Globus pallidus (tissue), 1 donor: Measurements from ENCODE around the gene WSCD2.
"Not testable (repeated sequence)": the region's sequence is repeated elsewhere in the genome, so short reads cannot be mapped to it uniquely, and the experiment has no call there.

Experiments
- DNase-seq: peaks from one replicate; pipeline ENCODE4 v3.0.0-alpha.2; 2015; ENCODE audit warnings: low spot score

WSCD2 gene

DNA sequence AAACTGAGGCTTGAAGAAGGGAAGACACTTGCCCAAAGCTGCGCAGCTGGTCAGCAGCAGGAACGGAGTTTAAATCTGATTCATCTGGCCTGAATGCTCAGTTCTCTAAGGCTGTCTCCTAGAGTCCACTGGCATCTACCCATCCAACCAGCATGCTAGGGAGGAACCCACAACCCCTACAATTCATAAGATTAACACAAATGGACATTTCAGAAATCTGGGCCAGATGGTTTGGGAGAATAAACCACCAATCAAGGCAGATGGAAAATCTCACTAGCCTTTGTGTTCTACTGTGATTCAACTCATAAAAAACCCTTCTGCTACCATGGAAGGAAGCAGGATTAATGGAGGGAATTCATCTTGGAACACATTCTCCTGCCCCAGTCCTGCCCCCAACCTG is 67.8 kb downstream of the WSCD2 start:
- DNase-seq: no peak

DNA sequence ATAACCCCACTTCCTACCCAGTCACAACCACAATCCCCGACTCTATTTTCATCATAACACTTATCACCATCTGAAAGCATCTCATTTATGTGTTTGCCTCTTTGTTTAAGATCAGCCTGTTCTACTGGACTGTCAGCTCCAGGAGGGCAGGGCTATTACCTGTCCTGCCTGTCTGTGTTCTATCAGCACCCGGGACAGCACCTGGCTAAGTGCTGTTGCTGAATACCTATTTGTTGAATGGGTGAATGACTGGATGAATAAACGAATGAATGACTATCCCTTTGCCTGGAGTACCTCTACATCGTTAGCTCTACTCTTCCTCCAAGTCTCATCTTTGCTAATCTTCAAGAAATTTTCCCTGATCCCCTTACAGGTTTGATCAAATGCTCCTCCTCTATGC is 69.0 kb downstream of the WSCD2 start:
- DNase-seq: no peak

GRCh38 chr12:108199106-108199505 is 70.0 kb downstream of the WSCD2 start:
- DNase-seq: no peak

GRCh38 chr12:108201808-108202207 is 72.7 kb downstream of the WSCD2 start:
- no peak for DNase-seq

DNA sequence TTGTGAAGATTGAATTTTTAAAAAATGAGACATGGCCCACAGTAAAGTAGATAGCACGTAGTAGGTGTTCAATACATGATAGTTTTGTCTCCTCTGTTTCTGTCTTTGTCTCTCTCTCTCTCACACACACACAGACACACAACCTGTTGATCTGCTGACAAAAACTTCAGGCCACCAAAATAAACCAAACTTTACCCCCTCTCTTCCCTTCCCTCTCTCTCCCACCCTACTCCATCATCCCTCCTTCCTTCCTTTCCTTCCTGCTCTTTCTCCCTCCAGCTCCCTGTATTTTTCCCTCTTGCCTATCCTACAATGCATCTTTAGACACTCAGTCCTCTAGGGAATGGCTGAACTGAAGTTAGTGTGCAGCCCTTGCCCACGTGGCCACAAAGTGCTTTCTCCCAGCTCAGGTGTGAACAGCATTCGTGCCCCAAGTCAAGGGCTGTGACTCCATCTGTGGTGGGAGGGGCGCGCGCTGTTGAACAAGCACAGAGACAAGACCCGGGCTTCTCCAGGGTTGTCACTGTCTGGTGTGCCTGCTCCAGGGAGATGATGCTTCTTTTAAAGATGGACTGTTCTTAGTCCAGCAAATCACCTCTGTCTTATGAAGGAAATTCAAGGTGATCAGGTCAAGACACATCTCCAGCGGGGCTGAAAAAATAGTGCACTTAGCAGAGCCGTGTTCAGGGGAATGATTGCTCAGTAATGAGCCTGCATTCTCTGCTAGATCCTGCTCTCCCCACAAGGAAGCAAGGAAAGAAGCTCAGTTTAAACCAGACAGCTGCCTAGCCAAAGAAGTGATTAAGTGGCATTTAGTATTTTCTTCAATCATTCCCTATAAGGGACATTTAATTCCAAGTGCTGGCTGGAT is 75.3 kb downstream of the WSCD2 start:
- no peak for DNase-seq

- no peak for DNase-seq
Observed at GRCh38 chr12:108205864-108206263, 76.8 kb downstream of the WSCD2 start.

GRCh38 chr12:108207791-108208730 is 79.0 kb downstream of the WSCD2 start:
- DNase-seq: no peak

GRCh38 chr12:108210001-108210400 is 80.9 kb downstream of the WSCD2 start:
- DNase-seq: no peak

GRCh38 chr12:108211157-108211556 is 82.1 kb downstream of the WSCD2 start:
- no peak for DNase-seq

- no peak for DNase-seq
Observed at GRCh38 chr12:108213871-108214445, 84.9 kb downstream of the WSCD2 start.

DNA sequence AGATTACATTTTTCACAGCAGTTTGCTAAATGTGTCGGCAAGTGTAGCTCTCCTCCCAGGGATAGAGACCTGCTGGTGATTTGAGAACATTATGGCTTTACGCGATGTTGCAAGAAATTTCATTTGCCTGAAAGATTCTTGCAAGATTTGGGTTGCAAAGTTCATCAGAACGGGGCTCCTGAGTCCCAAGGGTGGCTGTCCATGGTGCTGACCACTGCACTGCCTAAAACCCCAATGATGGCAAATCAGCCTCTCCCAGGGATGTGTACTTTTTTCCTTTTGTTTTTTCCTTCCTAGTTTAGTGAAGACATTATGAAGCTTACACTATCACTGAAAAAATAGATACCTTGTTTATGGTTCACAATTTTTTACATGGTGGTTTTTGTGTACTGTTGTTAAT is 85.4 kb downstream of the WSCD2 start:
- DNase-seq: no peak

- DNase-seq: no peak
Observed at GRCh38 chr12:108215458-108215857, 86.4 kb downstream of the WSCD2 start.

- DNase-seq: no peak
Observed at GRCh38 chr12:108218921-108219320, 89.8 kb downstream of the WSCD2 start.

DNA sequence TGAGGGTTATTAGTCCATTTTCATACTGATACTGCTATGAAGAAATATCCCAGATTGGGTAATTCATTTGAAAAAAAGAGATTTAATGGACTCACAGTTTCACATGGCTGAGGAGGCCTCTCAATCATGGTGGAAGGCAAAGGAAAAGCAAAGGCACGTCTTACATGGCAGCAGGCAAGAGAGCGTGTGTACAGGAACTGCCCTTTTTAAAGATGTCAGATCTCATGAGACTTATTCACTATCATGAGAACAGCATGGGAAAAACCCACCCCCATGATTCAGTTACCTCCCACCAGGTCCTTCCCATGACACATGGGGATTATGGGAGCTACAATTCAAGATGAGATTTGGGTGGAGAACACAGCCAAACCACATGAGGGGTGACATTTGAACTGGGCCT is 96.0 kb downstream of the WSCD2 start:
- DNase-seq: not testable (repeated sequence)

GRCh38 chr12:108226866-108227265 is 97.8 kb downstream of the WSCD2 start:
- no peak for DNase-seq

DNA sequence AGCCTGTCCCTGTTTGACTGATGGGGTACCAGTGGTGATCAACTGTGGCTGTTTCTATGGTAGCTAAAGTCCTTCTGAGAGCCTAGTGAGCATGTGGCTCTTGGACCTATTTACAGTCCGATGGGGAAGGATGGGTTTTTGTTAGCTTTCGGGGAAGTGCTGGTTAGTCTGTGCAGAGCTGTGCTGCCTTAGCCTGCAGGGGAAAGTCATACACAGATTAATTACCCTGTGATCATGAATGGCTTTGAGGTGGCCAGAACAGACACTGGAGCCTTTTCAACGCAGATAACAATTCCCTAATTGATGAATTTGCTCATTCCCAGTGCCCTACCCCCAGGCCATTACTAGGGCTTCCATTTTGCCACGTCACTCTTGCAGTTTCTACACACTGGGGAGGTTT is 99.7 kb downstream of the WSCD2 start:
- DNase-seq: no peak

DNA sequence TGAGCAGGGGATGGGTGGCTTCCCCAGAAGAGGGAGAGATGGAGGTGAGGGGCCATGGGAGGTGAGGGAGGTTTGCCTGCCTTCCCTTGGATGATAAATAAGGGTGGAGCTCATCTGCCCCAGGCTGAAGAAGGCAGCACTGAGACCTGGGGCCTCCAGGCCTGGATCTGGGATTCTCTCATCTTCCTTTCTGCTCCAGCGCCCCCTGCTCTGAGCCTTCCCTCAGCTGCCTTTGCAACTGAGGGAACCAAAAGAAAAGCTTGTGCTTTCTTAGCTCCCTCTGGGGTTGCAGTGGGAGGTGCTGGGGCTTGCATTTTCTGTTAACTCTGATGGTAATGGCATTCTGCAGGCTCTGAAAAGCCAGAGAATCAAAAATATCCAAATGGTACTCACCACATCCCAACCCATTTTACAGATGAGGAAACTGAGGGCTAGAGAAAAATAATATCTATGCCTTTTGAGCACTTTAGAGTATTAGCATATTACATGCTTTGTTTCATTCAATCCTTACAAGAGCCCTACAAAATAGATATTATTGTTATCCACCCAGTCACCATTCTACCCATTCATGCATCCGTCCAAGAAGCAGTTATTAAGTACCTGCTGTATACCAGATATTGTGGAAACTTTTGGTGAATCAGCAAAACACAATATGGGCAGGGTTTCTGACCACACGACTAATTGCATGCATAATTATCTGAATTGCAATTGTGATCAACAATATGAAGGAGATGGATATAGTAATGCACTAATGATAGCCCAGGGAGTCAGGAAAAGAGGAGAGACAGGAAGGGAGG is 102.2 kb downstream of the WSCD2 start:
- no peak for DNase-seq

DNA sequence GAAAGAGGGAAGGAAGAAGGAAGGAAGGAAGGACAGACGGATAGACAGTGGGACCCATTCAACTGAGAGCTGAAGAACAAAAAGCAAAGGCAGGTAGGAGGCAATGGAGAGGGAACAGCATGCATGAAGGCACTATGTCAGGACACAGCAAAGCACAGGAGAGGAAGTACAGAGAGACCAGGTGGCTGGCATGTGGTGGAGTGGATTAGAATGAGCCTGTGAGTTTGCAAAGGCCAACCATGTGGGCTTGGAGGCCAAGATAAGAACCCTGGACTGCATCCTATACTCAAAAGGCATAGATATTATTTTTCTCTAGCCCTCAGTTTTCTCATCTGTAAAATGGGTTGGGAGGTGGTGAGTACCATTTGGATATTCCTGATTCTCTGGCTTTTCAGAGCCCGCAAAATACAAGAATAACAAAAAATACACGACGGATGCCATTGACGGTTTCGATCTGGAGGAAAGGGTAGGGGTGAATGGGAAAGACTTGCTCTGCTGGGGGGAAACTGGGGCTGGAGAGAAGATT is 102.9 kb downstream of the WSCD2 start:
- DNase-seq: no peak

GRCh38 chr12:108232565-108232964 is 103.5 kb downstream of the WSCD2 start:
- no peak for DNase-seq

DNA sequence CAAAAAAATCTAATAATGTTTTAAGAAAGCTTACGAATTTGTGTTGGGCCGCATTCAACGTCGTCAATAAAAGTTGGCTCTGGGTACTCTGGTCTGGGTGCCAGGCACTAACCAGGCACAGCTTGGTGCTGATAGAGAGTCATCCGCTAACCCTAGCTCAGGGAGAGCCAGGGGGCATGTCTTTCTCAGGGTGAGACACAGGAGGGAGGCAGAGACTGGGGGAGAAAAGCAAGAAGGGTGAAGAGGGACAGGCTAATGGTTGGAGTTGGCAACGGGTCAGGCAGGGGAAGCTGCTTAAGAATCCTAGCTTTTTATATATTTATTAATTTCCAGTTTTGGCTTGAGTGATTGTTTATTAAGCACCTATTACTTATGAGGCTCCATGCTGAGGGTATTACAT is 105.1 kb downstream of the WSCD2 start:
- DNase-seq: peak; percentile 5

GRCh38 chr12:108235197-108235984 is 106.3 kb downstream of the WSCD2 start:
- DNase-seq: no peak
